Neuronal stem cell (in vitro differentiated cells): ENCODE data around the gene PHKB.

ENCODE experiments used
- DNase-seq: peaks from one replicate; pipeline ENCODE4 v3.0.0-alpha.2; 2013; ENCODE audit warnings: low spot score
- H2AFZ ChIP-seq: one replicate; pipeline ENCODE4 v1.6.1; 2013; ENCODE audit warnings: mild to moderate bottlenecking, low read length, inconsistent platforms
- H2AK5ac ChIP-seq: 2 replicates; pipeline ENCODE4 v1.6.1; 2013; ENCODE audit warnings: low read depth, mild to moderate bottlenecking, inconsistent platforms, low read length, moderate library complexity, mixed read lengths
- H2BK120ac ChIP-seq: 2 replicates; pipeline ENCODE4 v1.6.1; 2013; ENCODE audit warnings: low read depth, mild to moderate bottlenecking, inconsistent platforms, low read length, moderate library complexity, mixed read lengths
- H2BK12ac ChIP-seq: one replicate; pipeline ENCODE4 v1.6.1; 2013; ENCODE audit warnings: low read length, inconsistent platforms
- H2BK15ac ChIP-seq: 2 replicates; pipeline ENCODE4 v1.6.1; 2013; ENCODE audit warnings: mild to moderate bottlenecking, low read length, inconsistent platforms, mixed read lengths
- H2BK5ac ChIP-seq: one replicate; pipeline ENCODE4 v1.6.1; 2013; ENCODE audit warnings: inconsistent platforms, mild to moderate bottlenecking, low read length, moderate library complexity
- H3K14ac ChIP-seq: one replicate; pipeline ENCODE4 v1.6.1; 2013; ENCODE audit warnings: low read length, inconsistent platforms
- H3K18ac ChIP-seq: 2 replicates; pipeline ENCODE4 v1.6.1; 2013; ENCODE audit warnings: low read length, inconsistent platforms
- H3K23ac ChIP-seq: 2 replicates; pipeline ENCODE4 v1.6.1; 2013; ENCODE audit warnings: low read depth, mild to moderate bottlenecking, mixed read lengths, low read length, inconsistent platforms; ENCODE audit not compliant: poor library complexity
- H3K27ac ChIP-seq: replicated peaks from 3 replicates; pipeline ENCODE4 v1.5.1; 2013; ENCODE audit warnings: low read length, inconsistent platforms
- H3K27me3 ChIP-seq, 3 experiments: 2 replicates each; pipeline ENCODE4 v1.6.1; 2013; ENCODE audit warnings: low read length in 3 of 3, mild to moderate bottlenecking in 2 of 3, inconsistent platforms in 1 of 3, low read depth in 1 of 3, mixed read lengths in 1 of 3, moderate library complexity in 1 of 3; ENCODE audit not compliant: control insufficient read depth in 3 of 3, insufficient read depth in 3 of 3
- H3K36me3 ChIP-seq, 2 donors: replicated peaks in 1 of 2; 2 replicates each; pipeline ENCODE4 v1.6.1; 2013; ENCODE audit warnings: low read length in 2 of 2; ENCODE audit not compliant: control insufficient read depth in 2 of 2, insufficient read depth in 2 of 2
- H3K4ac ChIP-seq: 2 replicates; pipeline ENCODE4 v1.6.1; 2013; ENCODE audit warnings: inconsistent platforms, mild to moderate bottlenecking, low read length, moderate library complexity
- H3K4me1 ChIP-seq, 2 donors: 1 replicate in 1 of 2; 2 replicates in 1 of 2; pipeline ENCODE4 v1.6.1; 2013; ENCODE audit warnings: low read length in 2 of 2, low read depth in 1 of 2; ENCODE audit not compliant: control insufficient read depth in 2 of 2, insufficient read depth in 1 of 2
- H3K4me2 ChIP-seq: one replicate; pipeline ENCODE4 v1.6.1; 2013; ENCODE audit warnings: mild to moderate bottlenecking, low read length, inconsistent platforms; ENCODE audit not compliant: insufficient read depth, poor library complexity, severe bottlenecking
- H3K4me3 ChIP-seq, 2 donors: 2 replicates each; pipeline ENCODE4 v1.5.1; 2013; ENCODE audit warnings: low read length in 2 of 2, mild to moderate bottlenecking in 2 of 2, inconsistent platforms in 1 of 2, moderate library complexity in 1 of 2
- H3K79me1 ChIP-seq: one replicate; pipeline ENCODE4 v1.6.1; 2013; ENCODE audit warnings: low read depth, mild to moderate bottlenecking, inconsistent platforms, low read length, moderate library complexity
- H3K9ac ChIP-seq: one replicate; pipeline ENCODE4 v1.6.1; 2013; ENCODE audit warnings: mild to moderate bottlenecking, low read depth, low read length, inconsistent platforms; ENCODE audit not compliant: poor library complexity
- H3K9me3 ChIP-seq, 2 donors: replicated peaks in 1 of 2; 2 replicates each; pipeline versions ENCODE3 to v1.6.1; 2013; ENCODE audit warnings: low read length in 2 of 2, mild to moderate bottlenecking in 2 of 2, inconsistent platforms in 1 of 2, low read depth in 1 of 2, mixed read lengths in 1 of 2, moderate library complexity in 1 of 2; ENCODE audit not compliant: control insufficient read depth in 2 of 2, insufficient read depth in 1 of 2
- H4K8ac ChIP-seq: one replicate; pipeline ENCODE4 v1.6.1; 2013; ENCODE audit warnings: low read depth, mild to moderate bottlenecking, inconsistent platforms, low read length, moderate library complexity
- H4K91ac ChIP-seq: one replicate; pipeline ENCODE4 v1.6.1; 2013; ENCODE audit warnings: low read length, low read depth, mild to moderate bottlenecking, inconsistent platforms; ENCODE audit not compliant: poor library complexity
- WGBS, 2 donors: extraction: QIAGEN DNeasy Blood & Tissue Kit; methylation state at CpG; one replicate each; pipeline ENCODE4 v1.1.7; 2013; ENCODE audit warnings: missing lambda C conversion rate in 2 of 2, mixed read lengths in 1 of 2; ENCODE audit not compliant: insufficient read length in 2 of 2, insufficient replicate concordance in 1 of 2; ENCODE audit errors: extremely low coverage in 2 of 2; 5-methylcytosine and 5-hydroxymethylcytosine counted together

Gene PHKB

GRCh38 chr16:47716571-47716970 is 255.4 kb downstream of the PHKB start:
- H2BK120ac ChIP-seq, result no peak overlapping the region
- H2AK5ac ChIP-seq, result no peak overlapping the region
- H2BK12ac ChIP-seq, result no peak overlapping the region
- no peaks in the 10 kb centered on the region for H3K4me1 ChIP-seq
- WGBS, 2 donors, result no CpG with 5 or more reads among the region's 5 CpGs
- H3K14ac ChIP-seq, result no peak overlapping the region
- no peak for DNase-seq
- no peak overlapping the region for H3K18ac ChIP-seq
- no peaks in the 10 kb centered on the region for H3K27me3 ChIP-seq
- no peak overlapping the region for H3K9ac ChIP-seq
- no peak overlapping the region for H3K4me3 ChIP-seq
- H3K9me3 ChIP-seq, result peaks cover 0 to 2% of the 10 kb centered on the region in 2 donors
- no peak overlapping the region for H3K4me2 ChIP-seq
- H2BK15ac ChIP-seq, result no peak overlapping the region
- H4K91ac ChIP-seq, result no peak overlapping the region
- no peak overlapping the region for H3K4ac ChIP-seq
- no peak overlapping the region for H4K8ac ChIP-seq
- no peak overlapping the region for H3K23ac ChIP-seq
- no peak overlapping the region for H2AFZ ChIP-seq
- H3K36me3 ChIP-seq, result no peaks in the 10 kb centered on the region
- no peak overlapping the region for H3K27ac ChIP-seq
- H3K79me1 ChIP-seq, result no peaks in the 10 kb centered on the region
- no peak overlapping the region for H2BK5ac ChIP-seq

DNA sequence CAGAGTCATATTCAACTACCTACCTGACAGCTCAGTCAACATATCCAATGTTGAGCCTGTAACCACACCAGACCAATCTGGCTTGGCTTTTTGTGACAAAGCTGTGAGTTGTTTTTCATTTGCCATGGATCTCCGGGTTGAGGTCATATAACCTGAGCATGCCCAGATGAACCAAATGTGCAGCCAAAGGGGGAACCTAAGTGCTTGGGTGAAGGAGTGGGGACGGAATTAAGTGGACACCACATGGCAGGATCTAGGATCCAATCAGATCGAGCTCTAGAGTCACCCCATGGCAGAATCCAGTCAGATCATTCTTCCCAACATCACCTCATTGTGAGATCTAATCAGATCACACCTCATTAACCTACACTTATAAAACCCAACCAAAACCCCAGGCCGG is 258.6 kb downstream of the PHKB start:
- Histone ChIP-seq H4K8ac (no peak overlapping the region), H3K27ac (no peak overlapping the region), H3K4ac (no peak overlapping the region), H3K23ac (no peak overlapping the region), H2AK5ac (no peak overlapping the region), H2BK12ac (no peak overlapping the region), H3K18ac (no peak overlapping the region), H3K79me1 (no peaks in the 10 kb centered on the region), H3K9me3 (peaks cover 0 to 2% of the 10 kb centered on the region in 2 donors), H2BK15ac (no peak overlapping the region), H3K4me3 (no peak overlapping the region), H2BK5ac (no peak overlapping the region), H4K91ac (no peak overlapping the region), H3K36me3 (no peaks in the 10 kb centered on the region), H3K9ac (no peak overlapping the region), H3K27me3 (no peaks in the 10 kb centered on the region), H2AFZ (no peak overlapping the region), H3K4me2 (no peak overlapping the region), H3K14ac (no peak overlapping the region), H3K4me1 (no peaks in the 10 kb centered on the region), H2BK120ac (no peak overlapping the region)
- WGBS, 2 donors, result no CpG with 5 or more reads among the region's 4 CpGs
- no peak for DNase-seq

GRCh38 chr16:47721006-47721637 is 260.0 kb downstream of the PHKB start:
- Histone ChIP-seq H3K4me1 (no peaks in the 10 kb centered on the region), H3K4me3 (no peak overlapping the region), H2BK5ac (no peak overlapping the region), H3K18ac (no peak overlapping the region), H3K4me2 (no peak overlapping the region), H3K14ac (no peak overlapping the region), H2BK12ac (no peak overlapping the region), H2AK5ac (no peak overlapping the region), H2BK120ac (no peak overlapping the region), H4K91ac (no peak overlapping the region), H4K8ac (no peak overlapping the region), H3K9ac (no peak overlapping the region), H3K27me3 (no peaks in the 10 kb centered on the region), H3K79me1 (no peaks in the 10 kb centered on the region), H3K23ac (no peak overlapping the region), H3K4ac (no peak overlapping the region), H2AFZ (no peak overlapping the region), H2BK15ac (no peak overlapping the region), H3K36me3 (no peaks in the 10 kb centered on the region), H3K9me3 (peaks cover 0 to 2% of the 10 kb centered on the region in 2 donors), H3K27ac (no peak overlapping the region)
- no CpG with 5 or more reads among the region's 5 CpGs for WGBS, 2 donors
- DNase-seq, result no peak

GRCh38 chr16:47722046-47722445 is 260.9 kb downstream of the PHKB start:
- Histone ChIP-seq H3K4me3 (no peak overlapping the region), H3K27me3 (no peaks in the 10 kb centered on the region), H2BK12ac (no peak overlapping the region), H2BK15ac (no peak overlapping the region), H3K14ac (no peak overlapping the region), H4K8ac (no peak overlapping the region), H3K4me1 (no peaks in the 10 kb centered on the region), H3K36me3 (no peaks in the 10 kb centered on the region), H3K23ac (no peak overlapping the region), H2BK5ac (no peak overlapping the region), H3K9me3 (peaks cover 0 to 2% of the 10 kb centered on the region in 2 donors), H2AFZ (no peak overlapping the region), H3K27ac (no peak overlapping the region), H3K9ac (no peak overlapping the region), H3K4me2 (no peak overlapping the region), H3K4ac (no peak overlapping the region), H4K91ac (no peak overlapping the region), H3K18ac (no peak overlapping the region), H2AK5ac (no peak overlapping the region), H3K79me1 (no peaks in the 10 kb centered on the region), H2BK120ac (no peak overlapping the region)
- no CpG with 5 or more reads among the region's 4 CpGs for WGBS, 2 donors
- DNase-seq, result no peak
